ENCODE data around the gene MCM9. TPM values are rescaled to one million over a fixed set of nuclear protein-coding genes. Genes with fewer than 3 reads are reported as not detected.

MCM9 gene
- total and polyA plus RNA-seq, 7 donors, result 1.6 to 5.6 (median 4.6) TPM

DNA sequence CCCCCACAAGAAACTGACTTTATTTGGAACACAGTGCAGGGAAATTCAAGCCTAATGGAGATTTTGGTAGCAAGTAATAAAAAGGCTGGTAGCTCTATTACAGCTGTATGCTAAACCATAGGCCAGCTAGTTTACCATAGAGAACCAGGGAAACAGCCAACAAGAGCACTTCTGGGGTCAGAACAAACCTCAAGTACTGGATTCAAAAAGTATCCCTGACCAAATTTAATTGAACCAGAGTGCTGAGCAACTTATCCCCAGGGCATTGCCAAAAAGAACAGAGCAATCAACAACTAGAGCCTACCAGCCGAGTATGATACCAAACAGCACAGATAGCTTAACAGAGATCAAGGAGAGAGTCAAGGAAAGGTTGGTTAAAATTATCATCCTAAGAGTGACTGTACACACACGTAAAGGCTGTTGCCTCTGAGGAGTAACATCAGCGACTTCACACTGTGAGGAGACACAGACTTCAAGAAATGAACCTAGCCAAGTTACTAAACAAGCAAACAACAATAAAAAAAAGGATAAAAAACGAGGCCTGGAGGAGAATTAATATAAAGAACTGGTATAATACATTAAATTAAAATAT lies 52.5 kb downstream of the MCM9 start:
- DNase-seq (no peak), ATAC-seq (no peak)
- TF ChIP-seq CTCF (IDR thresholded peaks at IDR 0.05), result no peak
- Histone ChIP-seq H3K4me1 (no peaks in the 10 kb centered on the region), H3K36me3 (ENCODE audit: insufficient read depth in 1 of 2, low read depth in 1 of 2) (no peaks in the 10 kb centered on the region), H3K4me3 (no peak overlapping the region), H3K27me3 (ENCODE audit: insufficient read depth in 3 of 3, low read length in 2 of 3) (no peaks in the 10 kb centered on the region), H3K27ac (no peak overlapping the region), H3K9me3 (no peaks in the 10 kb centered on the region)
- WGBS, 3 donors, result 88 to 97% (median 92%) methylated on average over 4 of the region's 4 CpGs
- intact Hi-C loops (cut with DNase I), result no loop called here

DNA sequence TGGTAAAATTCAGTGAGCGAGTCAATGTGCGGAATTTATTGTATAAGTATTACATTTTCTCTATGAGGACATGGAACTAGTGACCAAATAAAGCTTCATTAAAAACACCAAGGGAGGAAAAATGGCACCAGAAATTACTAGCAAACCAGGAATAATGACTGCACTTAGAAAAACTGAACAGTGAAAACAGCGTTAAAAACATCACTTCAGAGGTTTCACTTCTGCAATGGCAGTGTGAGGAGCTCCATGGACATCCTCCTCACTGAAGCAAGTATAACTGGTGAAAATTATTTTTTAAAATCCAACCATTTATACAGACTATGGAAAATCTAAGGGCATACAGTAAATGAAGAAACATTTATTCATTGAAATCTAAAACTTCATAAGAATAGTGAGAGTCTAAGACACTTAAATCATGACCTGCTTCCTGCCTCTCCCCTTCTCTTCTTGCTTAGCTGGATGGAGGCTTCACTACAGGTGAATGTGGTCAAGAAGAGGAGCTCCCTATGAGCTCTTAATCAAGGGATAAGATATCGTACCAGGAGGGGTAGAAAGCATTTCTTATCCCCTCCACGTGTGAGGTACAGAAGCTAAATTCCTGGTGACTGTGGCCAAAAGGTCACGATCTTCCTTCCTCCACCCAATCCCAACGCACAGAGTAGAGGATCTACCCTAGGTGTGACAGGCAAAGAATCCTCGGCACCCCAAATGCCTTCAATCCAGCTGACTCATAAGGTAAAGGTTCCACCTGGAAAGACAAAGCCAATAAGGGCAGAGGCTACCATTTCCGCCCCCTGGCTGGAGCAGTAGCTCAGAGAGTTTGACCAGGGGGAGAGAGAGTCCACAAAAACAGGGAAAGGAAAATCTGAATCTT lies 53.3 kb downstream of the MCM9 start:
- no peak overlapping the region for H3K4me3 ChIP-seq
- no peak for TF ChIP-seq CTCF (IDR thresholded peaks at IDR 0.05)
- no peaks in the 10 kb centered on the region for H3K36me3 ChIP-seq (ENCODE audit: insufficient read depth in 1 of 2, low read depth in 1 of 2)
- H3K9me3 ChIP-seq, result no peaks in the 10 kb centered on the region
- WGBS, 3 donors, result 79 to 87% (median 80%) methylated on average over 9 of the region's 9 CpGs
- DNase-seq (no peak), ATAC-seq (no peak)
- no peaks in the 10 kb centered on the region for H3K27me3 ChIP-seq (ENCODE audit: insufficient read depth in 3 of 3, low read length in 2 of 3)
- no peaks in the 10 kb centered on the region for H3K4me1 ChIP-seq
- no peak overlapping the region for H3K27ac ChIP-seq
- intact Hi-C loops (cut with DNase I), result no loop called here

GRCh38 chr6:118877806-118878205 lies 57.2 kb downstream of the MCM9 start:
- DNase-seq (no peak), ATAC-seq (no peak)
- H3K4me1 ChIP-seq, result no peaks in the 10 kb centered on the region
- no peak overlapping the region for H3K4me3 ChIP-seq
- WGBS, 3 donors, result 90 to 98% (median 95%) methylated on average over 2 of the region's 2 CpGs
- H3K27ac ChIP-seq, result no peak overlapping the region
- intact Hi-C loops (cut with DNase I), result no loop called here
- no peak for TF ChIP-seq CTCF (IDR thresholded peaks at IDR 0.05)
- no peaks in the 10 kb centered on the region for H3K9me3 ChIP-seq
- no peaks in the 10 kb centered on the region for H3K36me3 ChIP-seq (ENCODE audit: insufficient read depth in 1 of 2, low read depth in 1 of 2)
- no peaks in the 10 kb centered on the region for H3K27me3 ChIP-seq (ENCODE audit: insufficient read depth in 3 of 3, low read length in 2 of 3)

- H3K9me3 ChIP-seq, result no peaks in the 10 kb centered on the region
Observed at GRCh38 chr6:118876814-118877213, 58.1 kb downstream of the MCM9 start.

More at GRCh38 chr6:118876814-118877213, 58.1 kb downstream of the MCM9 start:
- Histone ChIP-seq H3K27me3 (ENCODE audit: insufficient read depth in 3 of 3, low read length in 2 of 3) (no peaks in the 10 kb centered on the region), H3K27ac (no peak overlapping the region), H3K4me3 (no peak overlapping the region), H3K4me1 (no peaks in the 10 kb centered on the region), H3K36me3 (ENCODE audit: insufficient read depth in 1 of 2, low read depth in 1 of 2) (no peaks in the 10 kb centered on the region)
- no peak for TF ChIP-seq CTCF (IDR thresholded peaks at IDR 0.05)
- intact Hi-C loops (cut with DNase I), result no loop called here
- no peak for DNase-seq
- no peak for ATAC-seq

Data from psoas muscle (tissue), 8 donors.